Stimulated activated CD8-positive, alpha-beta memory T cell treated with anti-CD3 and anti-CD28 coated beads, Interleukin-2, amount 100 ng/mL, for 48 hours (primary cell): ENCODE results near the gene DCBLD2.

Experiments
- DNase-seq, 2 donors: peaks; one replicate each; pipeline ENCODE4 v3.0.0-alpha.2; 2020; ENCODE audit warnings: low read depth in 2 of 2

The DCBLD2 gene

GRCh38 chr3:98769448-98769847, 132.0 kb downstream of the DCBLD2 start:
- no peak for DNase-seq

GRCh38 chr3:98768961-98769360, 132.5 kb downstream of the DCBLD2 start:
- no peak for DNase-seq

- no peak for DNase-seq
Measured at GRCh38 chr3:98766924-98767323, 134.6 kb downstream of the DCBLD2 start.

- no peak for DNase-seq
Measured at GRCh38 chr3:98765721-98766120, 135.8 kb downstream of the DCBLD2 start.

- DNase-seq = no peak
Measured at GRCh38 chr3:98764472-98764884, 137.0 kb downstream of the DCBLD2 start.

- DNase-seq = no peak
Measured at GRCh38 chr3:98763819-98764418, 137.6 kb downstream of the DCBLD2 start.

- DNase-seq = no peak
Measured at GRCh38 chr3:98763076-98763475, 138.4 kb downstream of the DCBLD2 start, which contains the start of gene ST3GAL6. Gene ST3GAL6 (plus strand): TSS chr3:98763340. CDS start chr3:98768441, 5,101 bp downstream.

GRCh38 chr3:98761643-98762229, 139.8 kb downstream of the DCBLD2 start:
- DNase-seq = no peak

GRCh38 chr3:98759629-98760028, 141.9 kb downstream of the DCBLD2 start:
- no peak for DNase-seq

GRCh38 chr3:98755601-98756000, 145.9 kb downstream of the DCBLD2 start:
- DNase-seq = no peak

GRCh38 chr3:98754483-98754882, 147.0 kb downstream of the DCBLD2 start:
- no peak for DNase-seq

GRCh38 chr3:98750276-98750919, 151.1 kb downstream of the DCBLD2 start:
- no peak for DNase-seq

- no peak for DNase-seq
Measured at GRCh38 chr3:98746882-98747281, 154.6 kb downstream of the DCBLD2 start.

GRCh38 chr3:98746122-98746521, 155.4 kb downstream of the DCBLD2 start:
- no peak for DNase-seq
